ENCODE measurements around the gene TACR3. TPM values are rescaled to one million over a fixed set of nuclear protein-coding genes. Genes with fewer than 3 reads are reported as not detected.
"Not testable (repeated sequence)": the region's sequence is repeated elsewhere in the genome, so short reads cannot be mapped to it uniquely, and the experiment has no call there.

The TACR3 gene
- total RNA-seq, 2 donors from 2014 or later = not detected

DNA sequence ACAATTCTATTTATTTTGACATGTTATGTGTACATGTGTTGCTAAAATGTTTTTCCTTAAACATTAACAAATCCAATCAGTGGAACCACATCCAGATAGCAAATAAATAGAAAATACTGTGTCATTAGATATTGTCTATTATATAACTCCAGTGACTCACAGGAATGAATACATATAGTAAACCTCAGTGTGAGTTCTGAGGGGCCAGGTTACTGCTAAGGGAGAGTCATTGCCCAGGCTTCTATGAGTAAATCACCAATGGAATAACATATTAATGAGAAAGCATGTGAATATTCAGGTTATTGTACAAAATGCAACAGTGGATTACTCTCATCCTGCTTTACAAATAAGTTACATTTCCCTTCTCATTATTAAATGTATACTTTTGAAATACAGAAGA is 27.2 kb downstream of the TACR3 start:
- Histone ChIP-seq H3K27me3 (no peaks in the 10 kb centered on the region), H3K27ac (no peak overlapping the region), H3K4me1 (no peaks in the 10 kb centered on the region), H3K36me3 (replicated peaks in 1 of 2; ENCODE audit: insufficient read depth in 1 of 2, low read depth in 2 of 2) (no peaks in the 10 kb centered on the region), H3K9me3 (no peaks in the 10 kb centered on the region), H3K4me3 (no peak overlapping the region)
- intact Hi-C loops (cut with DNase I) = no loop called here
- no peak for DNase-seq
- ATAC-seq = no peak
- TF ChIP-seq POLR2A (IDR thresholded peaks at IDR 0.05) (no peak), CTCF (IDR thresholded peaks at IDR 0.05) (no peak)

DNA sequence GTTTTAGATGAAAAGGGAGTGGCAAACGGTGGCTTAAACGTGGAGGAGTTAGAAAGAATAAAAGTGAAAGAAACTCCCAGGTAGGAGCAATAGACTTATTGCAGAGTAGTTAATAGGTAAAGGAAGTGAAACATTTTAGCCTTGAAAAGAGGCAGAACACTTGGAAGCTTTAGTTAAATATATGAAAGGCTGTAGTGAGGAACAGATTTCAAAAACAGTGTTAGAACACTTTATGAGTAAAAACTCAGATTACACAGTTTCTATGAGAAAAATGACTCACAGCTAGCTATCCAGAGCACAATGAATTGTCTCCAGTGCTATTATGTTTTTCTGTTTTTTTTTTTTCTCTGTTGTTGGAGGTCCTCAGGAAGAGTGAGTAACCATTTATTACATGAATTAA is 45.8 kb downstream of the TACR3 start:
- ATAC-seq (no peak), DNase-seq (no peak)
- H3K4me3 ChIP-seq = no peak overlapping the region
- H3K36me3 ChIP-seq (replicated peaks in 1 of 2; ENCODE audit: insufficient read depth in 1 of 2, low read depth in 2 of 2) = no peaks in the 10 kb centered on the region
- no peaks in the 10 kb centered on the region for H3K4me1 ChIP-seq
- TF ChIP-seq CTCF (IDR thresholded peaks at IDR 0.05) = no peak
- TF ChIP-seq POLR2A (IDR thresholded peaks at IDR 0.05) = no peak
- WGBS, 2 donors = 23 to 34% methylated on average over 2 of the region's 2 CpGs
- H3K27me3 ChIP-seq = no peaks in the 10 kb centered on the region
- H3K27ac ChIP-seq = no peak overlapping the region
- intact Hi-C loops (cut with DNase I) = no loop called here
- H3K9me3 ChIP-seq = no peaks in the 10 kb centered on the region

GRCh38 chr4:103666764-103667163 is 53.0 kb downstream of the TACR3 start:
- H3K27ac ChIP-seq; intact Hi-C loops (cut with DNase I); H3K9me3 ChIP-seq; H3K4me1 ChIP-seq; H3K36me3 ChIP-seq (replicated peaks in 1 of 2; ENCODE audit: insufficient read depth in 1 of 2, low read depth in 2 of 2); H3K4me3 ChIP-seq; H3K27me3 ChIP-seq; DNase-seq; ATAC-seq: not testable (repeated sequence)

- Histone ChIP-seq H3K9me3 (no peaks in the 10 kb centered on the region), H3K27ac (no peak overlapping the region), H3K4me1 (no peaks in the 10 kb centered on the region), H3K4me3 (no peak overlapping the region), H3K36me3 (replicated peaks in 1 of 2; ENCODE audit: insufficient read depth in 1 of 2, low read depth in 2 of 2) (no peaks in the 10 kb centered on the region), H3K27me3 (no peaks in the 10 kb centered on the region)
- TF ChIP-seq CTCF (IDR thresholded peaks at IDR 0.05) = no peak
- no peak for TF ChIP-seq POLR2A (IDR thresholded peaks at IDR 0.05)
- ATAC-seq (no peak), DNase-seq (no peak)
- WGBS, 2 donors = 33 to 41% methylated on average over 2 of the region's 2 CpGs
- intact Hi-C loops (cut with DNase I) = no loop called here
These were observed 55.2 kb downstream of the TACR3 start for GRCh38 chr4:103664436-103665075.

DNA sequence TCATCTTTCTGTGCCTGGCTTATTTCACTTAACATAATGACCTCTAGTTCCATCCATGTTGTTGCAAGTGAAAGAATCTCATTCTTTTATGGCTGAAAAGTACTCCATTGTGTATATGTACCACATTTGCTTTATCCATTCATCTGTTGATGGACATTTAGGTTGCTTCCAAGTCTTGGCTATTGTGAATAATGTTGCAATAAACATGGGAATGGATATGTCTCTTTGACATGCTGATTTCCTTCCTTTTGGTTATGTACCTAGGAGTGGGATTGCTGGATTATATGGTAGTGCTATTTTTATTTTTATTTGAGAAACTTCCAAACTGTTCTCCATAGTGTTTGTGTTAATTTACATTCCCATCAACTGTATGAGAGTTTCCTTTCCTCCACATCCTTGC is 71.2 kb downstream of the TACR3 start:
- TF ChIP-seq CTCF (IDR thresholded peaks at IDR 0.05) = no peak
- TF ChIP-seq POLR2A (IDR thresholded peaks at IDR 0.05) = no peak
- intact Hi-C loops (cut with DNase I) = no loop called here

More for the DNA sequence above, 71.2 kb downstream of the TACR3 start:
- H3K9me3 ChIP-seq = no peaks in the 10 kb centered on the region
- no peaks in the 10 kb centered on the region for H3K4me1 ChIP-seq
- ATAC-seq (no peak), DNase-seq (no peak)
- no peaks in the 10 kb centered on the region for H3K36me3 ChIP-seq (replicated peaks in 1 of 2; ENCODE audit: insufficient read depth in 1 of 2, low read depth in 2 of 2)
- no peak overlapping the region for H3K4me3 ChIP-seq
- no peaks in the 10 kb centered on the region for H3K27me3 ChIP-seq
- H3K27ac ChIP-seq = no peak overlapping the region

All from body of pancreas (tissue), 4 donors.